Adrenal gland (tissue), 12 donors: Measurements from ENCODE around the gene DNAH1. TPM values are rescaled to one million over a fixed set of nuclear protein-coding genes. Genes with fewer than 3 reads are reported as not detected.

Experiments
- DNase-seq, 7 donors: peaks; one replicate each; pipeline ENCODE4 v3.0.0-alpha.2; 2019 to 2020
- H3K27ac ChIP-seq, 5 donors: fragments of 200-600 bp; sonication (generic) in 4 of 5; 1 replicate in 3 of 5; 2 replicates in 2 of 5; pipeline versions ENCODE4 v1.5.1 to v1.8.0; 2016 to 2020; ENCODE audit warnings: mild to moderate bottlenecking in 1 of 5
- H3K27me3 ChIP-seq: fragments of 200-600 bp; 2 replicates; pipeline ENCODE4 v1.8.0; 2021
- H3K36me3 ChIP-seq, 2 donors: fragments of 200-600 bp; replicated peaks in 1 of 2; 1 replicate in 1 of 2; 2 replicates in 1 of 2; pipeline versions ENCODE4 v1.5.1 to v1.8.0; 2018 to 2022
- H3K4me1 ChIP-seq, 2 donors: fragments of 200-600 bp; replicated peaks in 1 of 2; 1 replicate in 1 of 2; 2 replicates in 1 of 2; pipeline versions ENCODE4 v1.5.1 to v1.8.0; 2018 to 2021
- H3K4me3 ChIP-seq, 4 donors: fragments of 200-600 bp; sonication (generic) in 3 of 4; one replicate each; pipeline ENCODE4 v1.5.1; 2016 to 2018
- H3K9me3 ChIP-seq, 3 donors: fragments of 200-600 bp; sonication (generic) in 1 of 3; replicated peaks in 1 of 3; 1 replicate in 2 of 3; 2 replicates in 1 of 3; pipeline versions ENCODE4 v1.5.1 to v1.8.0; 2016 to 2021
- CTCF ChIP-seq, 6 experiments: fragments of 450-650 bp in 4 of 6; fragments of 200-600 bp in 2 of 6; sonication (generic) in 1 of 6; IDR thresholded peaks; 1 replicate in 5 of 6; 2 replicates in 1 of 6; pipeline versions ENCODE4 v1.5.1 to v1.8.0; 2016 to 2021; ENCODE audit warnings: antibody characterized with exemption in 6 of 6, mild to moderate bottlenecking in 2 of 6, moderate library complexity in 1 of 6
- POLR2A ChIP-seq, 2 donors: fragments of 450-650 bp; IDR thresholded peaks; one replicate each; pipeline ENCODE4 v1.6.1; 2017; ENCODE audit warnings: antibody characterized with exemption in 2 of 2, mild to moderate bottlenecking in 2 of 2, moderate library complexity in 1 of 2
- WGBS, 4 donors: extraction: QIAGEN DNeasy Blood & Tissue Kit in 2 of 4; methylation state at CpG; one replicate each; pipeline versions ENCODE4 v1.1.5 to v1.1.7; 2013 to 2017; 5-methylcytosine and 5-hydroxymethylcytosine counted together
- intact Hi-C, 2 donors: fragments of 100-400 bp; cut with DNase I; formaldehyde crosslinking; loops; one replicate each; pipeline versions ENCODE4 v1.14.1 to v1.15.0; 2022 to 2023
- polyA plus RNA-seq, 3 donors: library from polyadenylated mRNA; stranded (reverse); fragments of 200-250 nt in 2 of 3; fragments of 350-450 nt in 1 of 3; fragmentation: Illumina TruSeq in 1 of 3; extraction: RNeasy Lipid Tissue Mini Kit (QIAGEN cat#74804) in 1 of 3; gene quantifications; one replicate each; pipeline ENCODE4 v1.2.3, GENCODE V29; 2013 to 2014
- total RNA-seq, 9 donors: library from RNA; depleted of rRNA in 4 of 9; stranded (reverse); fragments of >200 nt in 4 of 9; fragments of 120-200 nt in 1 of 9; fragmentation: NEBNext Ultra II Directional in 1 of 9; extraction: Animal tissue kit (Norgen Biotek cat#: 25700) in 1 of 9; gene quantifications; one replicate each; pipeline versions ENCODE4 v1.1.0 to v1.2.4, GENCODE V29; 2013 to 2023
- donor health status: healthy with polysubstance abuse.
- donor health status: Bipolar disorder and iron deficiency.
- donor health status: DM: yes; HTN: yes; CAD: no.
- donor health status: DM: no; HTN: no; CAD: no.
- donor health status: DM: no; HTN: no; CAD: no.
- donor health status: DM: yes; HTN: yes; CAD: no.

DNAH1 gene
- total and polyA plus RNA-seq, 12 donors, result 2.1 to 24.4 (median 9.0) TPM

- H3K36me3 ChIP-seq, result no peaks in the 10 kb centered on the region
- TF ChIP-seq CTCF (IDR thresholded peaks at IDR 0.05), result no peak
- no peak for TF ChIP-seq POLR2A (IDR thresholded peaks at IDR 0.05)
- no peak overlapping the region for H3K27ac ChIP-seq
- H3K4me3 ChIP-seq, result no peak overlapping the region
- H3K27me3 ChIP-seq, result no peaks in the 10 kb centered on the region
- intact Hi-C loops, result no loop called here
- WGBS, 4 donors, result 91 to 94% (median 92%) methylated on average over 7 to 9 of the region's 9 CpGs
- DNase-seq, result peak in 1 of 7 donors; percentile 8
- no peaks in the 10 kb centered on the region for H3K9me3 ChIP-seq
- H3K4me1 ChIP-seq, result no peaks in the 10 kb centered on the region
Measured at GRCh38 chr3:52438579-52439425, 122.7 kb downstream of the DNAH1 start.

GRCh38 chr3:52439426-52440248, 123.5 kb downstream of the DNAH1 start:
- no peak overlapping the region for H3K27ac ChIP-seq
- H3K9me3 ChIP-seq, result no peaks in the 10 kb centered on the region
- H3K36me3 ChIP-seq, result no peaks in the 10 kb centered on the region
- no peaks in the 10 kb centered on the region for H3K4me1 ChIP-seq
- 91 to 97% (median 94%) methylated on average over 10 to 16 of the region's 16 CpGs for WGBS, 4 donors
- no peak overlapping the region for H3K4me3 ChIP-seq
- DNase-seq, result peak in 1 of 7 donors; percentile 9
- intact Hi-C loops, result no loop called here
- TF ChIP-seq POLR2A (IDR thresholded peaks at IDR 0.05) (no peak), CTCF (IDR thresholded peaks at IDR 0.05) (no peak)
- no peaks in the 10 kb centered on the region for H3K27me3 ChIP-seq

- Histone ChIP-seq H3K27me3 (no peaks in the 10 kb centered on the region), H3K4me1 (no peaks in the 10 kb centered on the region), H3K36me3 (no peaks in the 10 kb centered on the region), H3K4me3 (no peak overlapping the region), H3K9me3 (no peaks in the 10 kb centered on the region), H3K27ac (no peak overlapping the region)
- intact Hi-C loops, result no loop called here
- peak in 1 of 7 donors; percentile 6 for DNase-seq
- TF ChIP-seq POLR2A (IDR thresholded peaks at IDR 0.05), result no peak
- TF ChIP-seq CTCF (IDR thresholded peaks at IDR 0.05), result no peak
- WGBS, 4 donors, result 80 to 85% (median 83%) methylated on average over 4 to 12 of the region's 12 CpGs
Measured at GRCh38 chr3:52440249-52440551, 124.1 kb downstream of the DNAH1 start.

- H3K9me3 ChIP-seq, result no peaks in the 10 kb centered on the region
- DNase-seq, result peak in 4 of 7 donors; percentile 30 to 67 (median 64)
- no peak overlapping the region for H3K4me3 ChIP-seq
- H3K4me1 ChIP-seq, result no peaks in the 10 kb centered on the region
- no peak for TF ChIP-seq CTCF (IDR thresholded peaks at IDR 0.05)
- TF ChIP-seq POLR2A (IDR thresholded peaks at IDR 0.05), result no peak
- H3K27ac ChIP-seq, result peak overlapping the region in 1 of 5 donors; percentile 10
- intact Hi-C loops, result no loop called here
- H3K36me3 ChIP-seq, result no peaks in the 10 kb centered on the region
- H3K27me3 ChIP-seq, result no peaks in the 10 kb centered on the region
- 48 to 80% (median 69%) methylated on average over 8 to 14 of the region's 14 CpGs for WGBS, 4 donors
Measured at GRCh38 chr3:52440671-52441070, 124.6 kb downstream of the DNAH1 start.
